GM12878 (cell line): ENCODE data around the gene ERP27. TPM values are rescaled to one million over a fixed set of nuclear protein-coding genes. Genes with fewer than 3 reads are reported as not detected.

ENCODE experiments used
- BHLHE40 ChIP-seq, 2 experiments: fragments of 450-650 bp in 1 of 2; IDR thresholded peaks; 2 replicates each; pipeline ENCODE4 v1.6.1; 2011 to 2017; ENCODE audit warnings: low read depth in 2 of 2, borderline replicate concordance in 1 of 2, improper control_type of control experiment in 1 of 2, low read length in 1 of 2, mild to moderate bottlenecking in 1 of 2
- CHD1 ChIP-seq: IDR thresholded peaks from 2 replicates; pipeline ENCODE4 v1.6.1; 2012; ENCODE audit warnings: low read depth, low read length, improper control_type of control experiment
- CUX1 ChIP-seq: IDR thresholded peaks from 2 replicates; pipeline ENCODE4 v1.6.1; 2012; ENCODE audit warnings: improper control_type of control experiment, low read depth, low read length; ENCODE audit not compliant: insufficient replicate concordance
- EED ChIP-seq: sonication (generic); IDR thresholded peaks from 2 replicates; pipeline ENCODE4 v1.6.1; 2016; ENCODE audit warnings: antibody characterized with exemption, low read depth
- IRF4 ChIP-seq: IDR thresholded peaks from 2 replicates; pipeline ENCODE4 v1.6.1; 2011; ENCODE audit warnings: low read depth, low read length
- JUND ChIP-seq: IDR thresholded peaks from 2 replicates; pipeline ENCODE4 v1.6.1; 2012; ENCODE audit warnings: low read depth, mild to moderate bottlenecking, low read length, improper control_type of control experiment, moderate library complexity
- MYB ChIP-seq: fragments of 150-350 bp; IDR thresholded peaks from 2 replicates; pipeline ENCODE4 v1.6.1; 2014; ENCODE audit warnings: mild to moderate bottlenecking, low read depth, low read length, borderline replicate concordance
- PAX5 ChIP-seq: IDR thresholded peaks from 2 replicates; pipeline ENCODE4 v1.6.1; 2011; ENCODE audit warnings: low read depth, low read length, borderline replicate concordance
- POLR2A ChIP-seq: IDR thresholded peaks from 2 replicates; pipeline ENCODE4 v1.6.1; 2011; ENCODE audit warnings: low read depth, mild to moderate bottlenecking, low read length
- POLR2AphosphoS2 ChIP-seq: IDR thresholded peaks from 2 replicates; pipeline ENCODE4 v1.6.1; 2011; ENCODE audit warnings: low read depth, mild to moderate bottlenecking, low read length, improper control_type of control experiment, moderate library complexity
- POU2F2 ChIP-seq: IDR thresholded peaks from 3 replicates; pipeline ENCODE4 v1.6.1; 2011; ENCODE audit warnings: low read depth, mild to moderate bottlenecking, low read length, borderline replicate concordance
- RAD51 ChIP-seq: fragments of 450-650 bp; IDR thresholded peaks from 2 replicates; pipeline ENCODE4 v1.6.1; 2016; ENCODE audit warnings: moderate library complexity, mild to moderate bottlenecking, inconsistent platforms
- SIN3A ChIP-seq: IDR thresholded peaks from 2 replicates; pipeline ENCODE4 v1.6.1; 2012; ENCODE audit warnings: low read depth, low read length, improper control_type of control experiment
- SMARCA5 ChIP-seq: fragments of 450-650 bp; IDR thresholded peaks from 2 replicates; pipeline ENCODE4 v1.6.1; 2017; ENCODE audit warnings: mild to moderate bottlenecking
- USF2 ChIP-seq: IDR thresholded peaks from 2 replicates; pipeline ENCODE4 v1.6.1; 2011; ENCODE audit warnings: low read depth, low read length, improper control_type of control experiment, borderline replicate concordance
- WRNIP1 ChIP-seq: IDR thresholded peaks from 2 replicates; pipeline ENCODE4 v1.6.1; 2011; ENCODE audit warnings: low read depth, low read length, improper control_type of control experiment, borderline replicate concordance
- polyA plus RNA-seq, 11 experiments: library from polyadenylated mRNA; depleted of rRNA in 4 of 11; unstranded in 6 of 11; stranded (reverse) in 5 of 11; fragments of >200 nt; fragmentation: Nextera tagmentation in 4 of 11; fragmentation: Illumina TruSeq in 1 of 11; extraction: Ambion mirVana in 4 of 11; extraction: Trizol in 1 of 11; gene quantifications; 1 replicate in 1 of 11; 2 replicates in 10 of 11; pipeline versions ENCODE4 v1.2.1 to v1.2.3, GENCODE V29; 2011 to 2016; ENCODE audit warnings: inconsistent platforms in 2 of 11, missing spikeins in 2 of 11, low read depth in 1 of 11
- total RNA-seq, 4 experiments: library from RNA; depleted of rRNA in 3 of 4; stranded (reverse); fragments of >200 nt in 3 of 4; fragmentation: Illumina TruSeq in 1 of 4; extraction: Trizol in 1 of 4; gene quantifications; 2 replicates each; pipeline versions ENCODE4 v1.2.1 to v1.2.3, GENCODE V29; 2013 to 2021
- TF ChIP-seq, protein P1 (sequence below): IDR thresholded peaks from 2 replicates; pipeline ENCODE4 v1.6.1; 2011; ENCODE audit warnings: borderline replicate concordance, low read depth, mild to moderate bottlenecking, moderate library complexity, mixed read lengths, low read length; ENCODE audit not compliant: insufficient read depth; ENCODE audit errors: extremely low read length
- TF ChIP-seq, protein P2 (sequence below): fragments of 450-650 bp; IDR thresholded peaks from 2 replicates; pipeline ENCODE4 v1.6.1; 2017; ENCODE audit warnings: low read depth, mild to moderate bottlenecking, moderate library complexity
- TF ChIP-seq, protein P3 (sequence below): fragments of 150-350 bp; IDR thresholded peaks from 2 replicates; pipeline ENCODE4 v1.6.1; 2016; ENCODE audit warnings: low read depth, low read length

Gene ERP27
- total and polyA plus RNA-seq, 10 of the 15 experiments (the other 5 are each of a cell fraction or from before 2014, with no cell fraction given), result 0.91 to 2.4 (median 1.4) TPM

- TF ChIP-seq CUX1 (no peak), IRF4 (no peak), MYB (no peak), POLR2AphosphoS2 (no peak; the same call in 1 of the 2 replicates), PAX5 (no peak), BHLHE40 (IDR thresholded peaks at IDR 0.05; ENCODE audit: borderline replicate concordance in 1 of 2, low read depth in 2 of 2, low read length in 1 of 2) (peak; percentile 78 to 91), SMARCA5 (0 out of 2 replicates have a peak, but pooled peaks have one; percentile 44), SIN3A (no peak), POLR2A (no peak), WRNIP1 (no peak), RAD51 (peak; percentile 83), JUND (no peak), USF2 (no peak), CHD1 (no peak), EED (0 out of 2 replicates have a peak, but pooled peaks have one; percentile 13), POU2F2 (no peak)
- TF ChIP-seq, protein P1, sequence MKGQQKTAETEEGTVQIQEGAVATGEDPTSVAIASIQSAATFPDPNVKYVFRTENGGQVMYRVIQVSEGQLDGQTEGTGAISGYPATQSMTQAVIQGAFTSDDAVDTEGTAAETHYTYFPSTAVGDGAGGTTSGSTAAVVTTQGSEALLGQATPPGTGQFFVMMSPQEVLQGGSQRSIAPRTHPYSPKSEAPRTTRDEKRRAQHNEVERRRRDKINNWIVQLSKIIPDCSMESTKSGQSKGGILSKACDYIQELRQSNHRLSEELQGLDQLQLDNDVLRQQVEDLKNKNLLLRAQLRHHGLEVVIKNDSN, result peak; percentile 65
- TF ChIP-seq, protein P2, sequence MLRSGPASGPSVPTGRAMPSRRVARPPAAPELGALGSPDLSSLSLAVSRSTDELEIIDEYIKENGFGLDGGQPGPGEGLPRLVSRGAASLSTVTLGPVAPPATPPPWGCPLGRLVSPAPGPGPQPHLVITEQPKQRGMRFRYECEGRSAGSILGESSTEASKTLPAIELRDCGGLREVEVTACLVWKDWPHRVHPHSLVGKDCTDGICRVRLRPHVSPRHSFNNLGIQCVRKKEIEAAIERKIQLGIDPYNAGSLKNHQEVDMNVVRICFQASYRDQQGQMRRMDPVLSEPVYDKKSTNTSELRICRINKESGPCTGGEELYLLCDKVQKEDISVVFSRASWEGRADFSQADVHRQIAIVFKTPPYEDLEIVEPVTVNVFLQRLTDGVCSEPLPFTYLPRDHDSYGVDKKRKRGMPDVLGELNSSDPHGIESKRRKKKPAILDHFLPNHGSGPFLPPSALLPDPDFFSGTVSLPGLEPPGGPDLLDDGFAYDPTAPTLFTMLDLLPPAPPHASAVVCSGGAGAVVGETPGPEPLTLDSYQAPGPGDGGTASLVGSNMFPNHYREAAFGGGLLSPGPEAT, result 0 out of 2 replicates have a peak, but pooled peaks have one; percentile 21
- TF ChIP-seq, protein P3, sequence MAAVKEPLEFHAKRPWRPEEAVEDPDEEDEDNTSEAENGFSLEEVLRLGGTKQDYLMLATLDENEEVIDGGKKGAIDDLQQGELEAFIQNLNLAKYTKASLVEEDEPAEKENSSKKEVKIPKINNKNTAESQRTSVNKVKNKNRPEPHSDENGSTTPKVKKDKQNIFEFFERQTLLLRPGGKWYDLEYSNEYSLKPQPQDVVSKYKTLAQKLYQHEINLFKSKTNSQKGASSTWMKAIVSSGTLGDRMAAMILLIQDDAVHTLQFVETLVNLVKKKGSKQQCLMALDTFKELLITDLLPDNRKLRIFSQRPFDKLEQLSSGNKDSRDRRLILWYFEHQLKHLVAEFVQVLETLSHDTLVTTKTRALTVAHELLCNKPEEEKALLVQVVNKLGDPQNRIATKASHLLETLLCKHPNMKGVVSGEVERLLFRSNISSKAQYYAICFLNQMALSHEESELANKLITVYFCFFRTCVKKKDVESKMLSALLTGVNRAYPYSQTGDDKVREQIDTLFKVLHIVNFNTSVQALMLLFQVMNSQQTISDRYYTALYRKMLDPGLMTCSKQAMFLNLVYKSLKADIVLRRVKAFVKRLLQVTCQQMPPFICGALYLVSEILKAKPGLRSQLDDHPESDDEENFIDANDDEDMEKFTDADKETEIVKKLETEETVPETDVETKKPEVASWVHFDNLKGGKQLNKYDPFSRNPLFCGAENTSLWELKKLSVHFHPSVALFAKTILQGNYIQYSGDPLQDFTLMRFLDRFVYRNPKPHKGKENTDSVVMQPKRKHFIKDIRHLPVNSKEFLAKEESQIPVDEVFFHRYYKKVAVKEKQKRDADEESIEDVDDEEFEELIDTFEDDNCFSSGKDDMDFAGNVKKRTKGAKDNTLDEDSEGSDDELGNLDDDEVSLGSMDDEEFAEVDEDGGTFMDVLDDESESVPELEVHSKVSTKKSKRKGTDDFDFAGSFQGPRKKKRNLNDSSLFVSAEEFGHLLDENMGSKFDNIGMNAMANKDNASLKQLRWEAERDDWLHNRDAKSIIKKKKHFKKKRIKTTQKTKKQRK, result no peak
Measured at GRCh38 chr12:14959126-14959440, 20.7 kb upstream of the ERP27 start (continued).
